A549 treated with AZD9567 at 1 μM for 4 hours (cell line): ENCODE results near the gene RNU11. TPM values are rescaled to one million over a fixed set of nuclear protein-coding genes. Genes with fewer than 3 reads are reported as not detected.

ENCODE experiments used
- total RNA-seq: library from RNA; stranded (reverse); fragments of 200-300 nt; extraction: Qiagen RNA extraction; gene quantifications from 5 replicates; pipeline ENCODE4 v1.2.3, GENCODE V29; 2022; ENCODE audit not compliant: insufficient read depth

Gene RNU11
- total RNA-seq: not detected in 5 replicates

GRCh38 chr1:28648474-28649198 lies at the start of gene RNU11:
RNU11 (plus strand) TSS chr1:28648600.

GRCh38 chr1:28642847-28643635 lies 5.4 kb upstream of the RNU11 start, which contains the start of gene TAF12:
TAF12 (minus strand) TSS chr1:28643067; CDS start chr1:28622081, 20,986 bp downstream.

GRCh38 chr1:28668191-28668955 lies 20.0 kb downstream of the RNU11 start, which contains the start of gene GMEB1:
GMEB1 (plus strand) TSS chr1:28668784; CDS start chr1:28683613, 14,829 bp downstream.

Other genes starting within 250 kb of the RNU11 start
- 70.1 to 80.0 TPM (median 78.8 TPM) in 5 replicates for gene RCC1, start 142.6 kb upstream of the RNU11 start, total RNA-seq
- 11.3 to 29.0 TPM (median 24.9 TPM) in 5 replicates for gene TRNAU1AP, start 95.5 kb upstream of the RNU11 start, total RNA-seq
- 2.0 to 3.1 TPM (median 2.5 TPM) in 4 of 5 replicates, not detected in the other for gene RAB42, start 56.3 kb upstream of the RNU11 start, total RNA-seq
- gene TAF12, start 5.5 kb upstream of the RNU11 start, total RNA-seq: 14.6 to 17.0 TPM (median 15.4 TPM) in 5 replicates
- gene GMEB1, start 20.2 kb downstream of the RNU11 start, total RNA-seq: 5.3 to 7.2 TPM (median 5.4 TPM) in 5 replicates
- 55.6 to 60.5 TPM (median 56.9 TPM) in 5 replicates for gene YTHDF2, start 88.3 kb downstream of the RNU11 start, total RNA-seq
- gene OPRD1, start 163.6 kb downstream of the RNU11 start, total RNA-seq: 0.02 to 0.07 TPM (median 0.04 TPM) in 4 of 5 replicates, not detected in the other